ENCODE data around the gene PDE4B.

PDE4B gene

GRCh38 chr1:66210635-66211244 lies 418.0 kb downstream of the PDE4B start:
- no peak overlapping the region for H3K4me3 ChIP-seq (ENCODE audit: control insufficient read depth, low read depth, low read length)
- TF ChIP-seq CTCF (IDR thresholded peaks at IDR 0.05; ENCODE audit: control insufficient read depth, insufficient read depth, low read depth, low read length, missing control alignments), result no peak
- no peak for DNase-seq (ENCODE audit: low read depth)

GRCh38 chr1:66211521-66211920 lies 418.8 kb downstream of the PDE4B start:
- TF ChIP-seq CTCF (IDR thresholded peaks at IDR 0.05; ENCODE audit: control insufficient read depth, insufficient read depth, low read depth, low read length, missing control alignments), result no peak
- DNase-seq (ENCODE audit: low read depth), result no peak
- no peak overlapping the region for H3K4me3 ChIP-seq (ENCODE audit: control insufficient read depth, low read depth, low read length)

GRCh38 chr1:66213491-66213890 lies 420.8 kb downstream of the PDE4B start:
- H3K4me3 ChIP-seq (ENCODE audit: control insufficient read depth, low read depth, low read length), result no peak overlapping the region

GRCh38 chr1:66214901-66215300 lies 422.2 kb downstream of the PDE4B start:
- no peak for TF ChIP-seq CTCF (IDR thresholded peaks at IDR 0.05; ENCODE audit: control insufficient read depth, insufficient read depth, low read depth, low read length, missing control alignments)
- no peak for DNase-seq (ENCODE audit: low read depth)
- H3K4me3 ChIP-seq (ENCODE audit: control insufficient read depth, low read depth, low read length), result no peak overlapping the region

More at GRCh38 chr1:66213491-66213890, 420.8 kb downstream of the PDE4B start:
- no peak for TF ChIP-seq CTCF (IDR thresholded peaks at IDR 0.05; ENCODE audit: control insufficient read depth, insufficient read depth, low read depth, low read length, missing control alignments)
- no peak for DNase-seq (ENCODE audit: low read depth)

- peak; percentile 45 for DNase-seq (ENCODE audit: low read depth)
- H3K4me3 ChIP-seq (ENCODE audit: control insufficient read depth, low read depth, low read length), result no peak overlapping the region
- TF ChIP-seq CTCF (IDR thresholded peaks at IDR 0.05; ENCODE audit: control insufficient read depth, insufficient read depth, low read depth, low read length, missing control alignments), result no peak
Observed at GRCh38 chr1:66217021-66217420, 424.3 kb downstream of the PDE4B start.

GRCh38 chr1:66217561-66217960 lies 424.9 kb downstream of the PDE4B start:
- TF ChIP-seq CTCF (IDR thresholded peaks at IDR 0.05; ENCODE audit: control insufficient read depth, insufficient read depth, low read depth, low read length, missing control alignments), result no peak
- no peak for DNase-seq (ENCODE audit: low read depth)
- H3K4me3 ChIP-seq (ENCODE audit: control insufficient read depth, low read depth, low read length), result no peak overlapping the region

All from AG09309 (cell line).